GM12801 (cell line): ENCODE results near the gene AK3.

Experiments
- CTCF ChIP-seq: IDR thresholded peaks from one replicate; pipeline ENCODE4 v1.5.1; 2011; ENCODE audit warnings: control low read depth; ENCODE audit not compliant: insufficient read length; ENCODE audit errors: extremely low read depth

Gene AK3

GRCh38 chr9:4668604-4669003, 72.4 kb downstream of the AK3 start:
- no peak for TF ChIP-seq CTCF

GRCh38 chr9:4667681-4668080, 73.3 kb downstream of the AK3 start:
- no peak for TF ChIP-seq CTCF

DNA sequence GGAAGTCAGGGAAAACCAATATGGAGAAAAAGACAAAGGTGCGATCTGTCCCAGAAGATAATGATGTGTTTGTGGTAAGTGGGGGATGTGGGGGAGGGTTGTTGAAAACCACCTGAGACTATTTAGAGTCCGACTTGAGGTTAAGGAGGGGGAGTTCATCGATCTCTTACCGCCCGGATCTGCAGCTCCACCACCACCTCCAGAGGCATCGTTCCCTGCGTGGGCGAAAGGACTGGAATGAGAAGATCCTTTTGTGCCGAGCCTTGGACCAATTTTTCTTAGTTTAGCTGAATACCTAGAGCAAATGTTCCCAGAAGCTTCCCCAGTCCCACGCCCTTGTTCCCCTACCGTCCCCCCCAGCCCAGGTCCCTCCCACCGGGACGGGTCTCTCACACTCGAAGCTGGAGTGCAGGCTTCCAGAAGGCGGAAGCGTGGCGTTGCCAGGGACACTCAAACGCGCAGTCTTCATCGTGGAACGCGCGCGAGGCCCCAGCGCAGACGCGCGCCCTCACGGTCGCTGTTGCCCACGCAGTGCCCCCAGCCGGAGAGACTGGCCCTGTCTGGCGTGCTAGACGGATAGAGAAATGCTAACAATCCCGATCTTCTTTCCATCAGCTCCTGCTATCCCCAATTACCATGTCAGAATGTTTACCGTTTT, 74.8 kb downstream of the AK3 start, which contains the start of gene SPATA6L:
Gene SPATA6L, minus strand, starts transcription at position 439 of the 658 bp plus-strand sequence. Its CDS starts 230 bp downstream, at position 209.
- TF ChIP-seq CTCF, result no peak

DNA sequence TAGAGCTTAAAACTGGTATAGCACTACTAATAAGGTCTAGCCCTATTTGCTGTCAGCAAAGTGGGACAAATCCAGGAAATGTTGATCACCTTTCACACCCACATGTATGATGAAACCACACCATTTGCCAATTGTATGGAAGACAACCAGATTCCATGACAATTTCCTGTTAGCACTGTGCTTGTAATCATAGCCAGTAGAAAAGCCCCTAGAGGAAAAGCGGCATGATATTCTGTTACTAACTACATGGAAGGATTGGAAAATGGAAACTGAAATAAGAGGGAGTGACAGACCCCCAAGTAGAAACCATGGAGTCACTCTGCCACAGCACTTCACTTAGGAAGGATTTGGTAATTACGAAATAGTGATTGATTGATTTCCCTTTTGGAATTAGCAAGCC, 75.6 kb downstream of the AK3 start:
- TF ChIP-seq CTCF, result no peak

GRCh38 chr9:4663956-4664355, 77.0 kb downstream of the AK3 start:
- no peak for TF ChIP-seq CTCF

DNA sequence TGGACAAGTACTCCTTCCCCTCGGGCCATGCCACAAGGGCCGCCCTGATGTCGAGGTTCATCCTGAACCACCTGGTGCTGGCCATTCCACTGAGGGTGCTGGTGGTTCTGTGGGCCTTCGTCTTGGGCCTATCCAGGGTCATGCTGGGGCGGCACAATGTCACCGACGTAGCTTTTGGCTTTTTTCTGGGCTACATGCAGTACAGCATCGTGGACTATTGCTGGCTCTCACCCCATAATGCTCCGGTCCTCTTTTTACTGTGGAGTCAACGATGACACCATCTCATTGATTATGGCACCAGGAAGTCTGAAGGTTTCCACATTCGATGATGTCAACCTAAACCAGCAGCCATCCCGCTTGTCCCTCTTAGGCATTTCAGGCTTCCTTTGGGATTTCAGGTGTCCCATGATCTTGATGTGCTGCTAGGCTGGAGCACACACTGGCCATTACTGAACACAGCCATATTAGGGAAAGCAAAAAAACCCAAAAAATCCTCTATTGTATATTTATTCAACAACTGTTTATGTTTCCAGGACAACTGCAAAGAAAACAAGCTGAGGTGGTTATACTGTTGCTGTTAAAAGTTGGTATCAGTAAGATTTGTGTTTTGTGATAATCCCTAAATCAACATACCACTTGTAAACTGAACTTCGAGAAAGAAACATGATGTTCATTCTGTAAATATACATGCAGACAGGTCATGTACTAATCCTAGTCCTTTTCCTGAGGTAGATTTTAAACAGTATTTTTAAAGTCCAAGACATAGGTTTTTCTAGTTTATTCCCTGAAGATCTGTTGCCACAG, 77.8 kb downstream of the AK3 start:
- TF ChIP-seq CTCF, result no peak

DNA sequence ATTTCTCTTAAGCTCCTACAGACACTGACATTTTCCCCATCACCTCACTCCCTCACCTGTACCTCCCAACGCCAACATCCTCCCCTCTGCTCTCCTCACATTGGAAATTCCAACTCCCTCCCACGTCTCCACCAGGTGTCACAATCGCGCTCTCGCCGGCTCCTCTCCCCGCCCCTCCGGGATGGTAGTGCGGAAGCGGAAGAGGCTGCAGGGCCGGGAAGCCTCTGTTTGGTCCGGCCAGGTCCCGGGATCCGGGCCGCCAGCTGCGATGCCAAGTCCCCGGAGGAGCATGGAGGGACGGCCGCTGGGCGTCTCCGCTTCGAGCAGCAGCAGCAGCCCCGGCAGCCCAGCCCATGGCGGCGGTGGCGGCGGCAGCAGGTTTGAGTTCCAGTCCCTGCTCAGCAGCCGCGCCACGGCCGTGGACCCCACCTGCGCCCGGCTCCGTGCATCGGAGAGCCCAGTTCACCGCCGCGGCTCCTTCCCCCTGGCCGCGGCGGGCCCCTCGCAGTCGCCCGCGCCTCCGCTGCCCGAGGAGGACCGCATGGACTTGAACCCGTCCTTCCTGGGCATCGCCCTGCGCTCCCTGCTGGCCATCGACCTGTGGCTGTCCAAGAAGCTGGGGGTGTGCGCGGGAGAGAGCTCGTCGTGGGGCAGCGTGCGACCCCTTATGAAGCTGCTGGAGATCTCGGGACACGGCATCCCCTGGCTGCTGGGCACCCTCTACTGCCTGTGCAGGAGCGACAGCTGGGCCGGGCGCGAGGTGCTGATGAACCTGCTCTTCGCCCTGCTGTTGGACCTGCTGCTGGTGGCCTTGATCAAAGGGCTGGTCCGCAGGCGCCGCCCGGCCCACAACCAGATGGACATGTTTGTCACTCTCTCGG, 78.7 kb downstream of the AK3 start, which contains the start of gene PLPP6:
Gene PLPP6, plus strand, starts transcription at position 187 of the 881 bp plus-strand sequence. Its CDS starts 82 bp downstream, at position 269.
- TF ChIP-seq CTCF, result no peak
